ENCODE results near the gene POM121L2. TPM values are rescaled to one million over a fixed set of nuclear protein-coding genes. Genes with fewer than 3 reads are reported as not detected.

Gene POM121L2
- total and polyA plus RNA-seq, 9 of the 15 experiments (the other 6 are each of a cell fraction or from before 2014, with no cell fraction given), result 0.23 to 0.45 TPM; not detected in 7

GRCh38 chr6:27287751-27288135, 24.3 kb downstream of the POM121L2 start:
- Histone ChIP-seq H3K79me2 (ENCODE audit: control insufficient read depth, insufficient read depth, low read length) (no peaks in the 10 kb centered on the region), H3K4me3 (peak overlapping the region; percentile 42), H3K9me1 (ENCODE audit: control insufficient read depth, insufficient read depth, low read length) (no peaks in the 10 kb centered on the region), H3K27me3 (ENCODE audit: control insufficient read depth in 2 of 2, insufficient read depth in 2 of 2, low read length in 2 of 2) (no peaks in the 10 kb centered on the region), H3K9ac (ENCODE audit: insufficient read depth in 1 of 2, low read depth in 2 of 2, low read length in 2 of 2) (peak overlapping the region; percentile 71 to 91), H3K4me1 (replicated peaks in 1 of 2; ENCODE audit: control insufficient read depth in 2 of 2, insufficient read depth in 2 of 2, low read length in 2 of 2) (peaks cover 17 to 18% of the 10 kb centered on the region in 2 experiments; a peak in 3 of 5 replicates), H2AFZ (ENCODE audit: low read depth, low read length) (peak overlapping the region; percentile 95), H3K27ac (ENCODE audit: extremely low read depth, low read depth, low read length) (peak overlapping the region; percentile 46), H3K9me3 (replicated peaks; ENCODE audit: control insufficient read depth, insufficient read depth, low read depth, low read length) (peaks cover 3% of the 10 kb centered on the region; the same call in 1 of the 2 replicates), H4K20me1 (replicated peaks; ENCODE audit: control insufficient read depth, insufficient read depth, low read length) (no peaks in the 10 kb centered on the region), H3K36me3 (ENCODE audit: control insufficient read depth, insufficient read depth, low read length) (no peaks in the 10 kb centered on the region), H3K4me2 (ENCODE audit: insufficient read depth, low read length) (peak overlapping the region; percentile 87)
- intact Hi-C loops (cut with micrococcal nuclease), result loop anchor here (5.0 kb wide), 1 partner anchor 215 kb away; no protein-coding TSS in a partner anchor
- BruUV-seq (replicated peaks), result no TSS peak
- ChIA-PET CTCF (ENCODE audit: low intra/inter-chr PET ratio) (interaction anchor here (0.6 kb wide), 2 partner anchors 74 to 232 kb away, joined by 3 to 5 read pairs; no protein-coding TSS in a partner anchor), POLR2A (interaction anchor here (0.7 to 1.4 kb wide), 4 partner anchors 10 to 755 kb away, joined by 3 to 4 read pairs (median 4); no protein-coding TSS in a partner anchor)
- FAIRE-seq (no peak), ATAC-seq (no peak), DNase-seq (ENCODE audit: extremely low read depth in 1 of 4, low spot score in 3 of 4) (no peak)
- 6% methylated on average over 8 of the region's 8 CpGs for WGBS (ENCODE audit: insufficient coverage, low coverage, missing lambda C conversion rate)
- in situ Hi-C loops (cut with MboI), result no loop called here
- TF ChIP-seq KLF6 (CRISPR knock-in tag; IDR thresholded peaks at IDR 0.05; ENCODE audit: borderline replicate concordance) (no peak), KDM1A (IDR thresholded peaks at IDR 0.05) (no peak), FOXA1 (IDR thresholded peaks at IDR 0.05; ENCODE audit: borderline replicate concordance) (no peak), ESRRA (IDR thresholded peaks at IDR 0.05; ENCODE audit: borderline replicate concordance, low read depth) (no peak), FOXK2 (conservative IDR thresholded peaks at IDR 0.05 in 1 of 2, IDR thresholded peaks at IDR 0.05 in 1 of 2; ENCODE audit: low read depth in 2 of 2) (0 out of 4 replicates have a peak, but pooled peaks of 1 of the 2 experiments have one; percentile 30), CBX1 (IDR thresholded peaks at IDR 0.05; ENCODE audit: low read depth) (no peak), ZNF316 (IDR thresholded peaks at IDR 0.05) (no peak), NR2C2 (CRISPR knock-in tag; IDR thresholded peaks at IDR 0.05) (no peak), NR2C2 (tag; IDR thresholded peaks at IDR 0.05) (no peak), ELF4 (CRISPR knock-in tag; IDR thresholded peaks at IDR 0.05) (no peak), NFE2L1 (tag; IDR thresholded peaks at IDR 0.05; ENCODE audit: borderline replicate concordance, low read depth) (no peak)
- TF ChIP-seq, protein P1, sequence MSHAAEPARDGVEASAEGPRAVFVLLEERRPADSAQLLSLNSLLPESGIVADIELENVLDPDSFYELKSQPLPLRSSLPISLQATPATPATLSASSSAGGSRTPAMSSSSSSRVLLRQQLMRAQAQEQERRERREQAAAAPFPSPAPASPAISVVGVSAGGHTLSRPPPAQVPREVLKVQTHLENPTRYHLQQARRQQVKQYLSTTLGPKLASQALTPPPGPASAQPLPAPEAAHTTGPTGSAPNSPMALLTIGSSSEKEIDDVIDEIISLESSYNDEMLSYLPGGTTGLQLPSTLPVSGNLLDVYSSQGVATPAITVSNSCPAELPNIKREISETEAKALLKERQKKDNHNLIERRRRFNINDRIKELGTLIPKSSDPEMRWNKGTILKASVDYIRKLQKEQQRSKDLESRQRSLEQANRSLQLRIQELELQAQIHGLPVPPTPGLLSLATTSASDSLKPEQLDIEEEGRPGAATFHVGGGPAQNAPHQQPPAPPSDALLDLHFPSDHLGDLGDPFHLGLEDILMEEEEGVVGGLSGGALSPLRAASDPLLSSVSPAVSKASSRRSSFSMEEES (CRISPR knock-in tag; IDR thresholded peaks at IDR 0.05), result no peak
- TF ChIP-seq, protein P2, sequence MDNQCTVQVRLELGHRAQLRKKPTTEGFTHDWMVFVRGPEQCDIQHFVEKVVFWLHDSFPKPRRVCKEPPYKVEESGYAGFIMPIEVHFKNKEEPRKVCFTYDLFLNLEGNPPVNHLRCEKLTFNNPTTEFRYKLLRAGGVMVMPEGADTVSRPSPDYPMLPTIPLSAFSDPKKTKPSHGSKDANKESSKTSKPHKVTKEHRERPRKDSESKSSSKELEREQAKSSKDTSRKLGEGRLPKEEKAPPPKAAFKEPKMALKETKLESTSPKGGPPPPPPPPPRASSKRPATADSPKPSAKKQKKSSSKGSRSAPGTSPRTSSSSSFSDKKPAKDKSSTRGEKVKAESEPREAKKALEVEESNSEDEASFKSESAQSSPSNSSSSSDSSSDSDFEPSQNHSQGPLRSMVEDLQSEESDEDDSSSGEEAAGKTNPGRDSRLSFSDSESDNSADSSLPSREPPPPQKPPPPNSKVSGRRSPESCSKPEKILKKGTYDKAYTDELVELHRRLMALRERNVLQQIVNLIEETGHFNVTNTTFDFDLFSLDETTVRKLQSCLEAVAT (IDR thresholded peaks at IDR 0.05), result peak in 1 of 2 experiments; percentile 49; a peak in 1 of 4 replicates
